GM21381 (cell line): ENCODE data around the gene EGFR.
A peak's percentile ranks its signal among the peaks of the same experiment; 100 is the strongest.

ENCODE experiments used
- ATAC-seq: cut with Tn5 transposase; IDR thresholded peaks from one replicate; pipeline ENCODE4 v1.9.1; 2021; ENCODE audit warnings: mild to moderate bottlenecking, moderate library complexity; ENCODE audit not compliant: unreplicated experiment

EGFR gene

GRCh38 chr7:55018361-55019190, at the start of gene EGFR:
Gene EGFR, plus strand, starts transcription at chr7:55019017. Its CDS starts 261 bp downstream, at chr7:55019278.
- ATAC-seq, result no peak

GRCh38 chr7:54969208-54969967, 49.4 kb upstream of the EGFR start:
- ATAC-seq, result no peak

GRCh38 chr7:54972733-54973294, 46.0 kb upstream of the EGFR start:
- ATAC-seq, result no peak

- ATAC-seq, result no peak
Observed at GRCh38 chr7:54978364-54979116, 40.3 kb upstream of the EGFR start.

- ATAC-seq, result no peak
Observed at GRCh38 chr7:54980521-54980920, 38.3 kb upstream of the EGFR start.

GRCh38 chr7:54981913-54982312, 36.9 kb upstream of the EGFR start:
- no peak for ATAC-seq

- no peak for ATAC-seq
Observed at GRCh38 chr7:54985426-54986330, 33.1 kb upstream of the EGFR start.

GRCh38 chr7:54986716-54987115, 32.1 kb upstream of the EGFR start:
- no peak for ATAC-seq

GRCh38 chr7:54987772-54988171, 31.0 kb upstream of the EGFR start:
- no peak for ATAC-seq

- ATAC-seq, result no peak
Observed at GRCh38 chr7:54988516-54988915, 30.3 kb upstream of the EGFR start.

- ATAC-seq, result no peak
Observed at GRCh38 chr7:54989453-54990225, 29.2 kb upstream of the EGFR start.

GRCh38 chr7:54991341-54991740, 27.5 kb upstream of the EGFR start:
- no peak for ATAC-seq

- ATAC-seq, result no peak
Observed at GRCh38 chr7:54992871-54993475, 25.8 kb upstream of the EGFR start.

GRCh38 chr7:54995166-54995565, 23.7 kb upstream of the EGFR start:
- ATAC-seq, result no peak

GRCh38 chr7:54995610-54996363, 23.0 kb upstream of the EGFR start:
- ATAC-seq, result peak; percentile 91

- ATAC-seq, result no peak
Observed at GRCh38 chr7:54996391-54996790, 22.4 kb upstream of the EGFR start.

- no peak for ATAC-seq
Observed at GRCh38 chr7:55004579-55004978, 14.2 kb upstream of the EGFR start.

- no peak for ATAC-seq
Observed at GRCh38 chr7:55005241-55005851, 13.5 kb upstream of the EGFR start.
